Osteocyte (in vitro differentiated cells): ENCODE measurements around the gene CSNK1A1L. TPM values are rescaled to one million over a fixed set of nuclear protein-coding genes. Genes with fewer than 3 reads are reported as not detected.

ENCODE experiments used
- DNase-seq: peaks from one replicate; pipeline ENCODE4 v3.0.0; 2021; ENCODE audit warnings: mixed read lengths; ENCODE audit not compliant: unreplicated experiment; ENCODE audit errors: extremely low spot score
- H3K27ac Mint-ChIP-seq: one replicate; pipeline ENCODE4 v1.8.0; 2021; ENCODE audit warnings: mild to moderate bottlenecking, mixed read lengths; ENCODE audit not compliant: unreplicated experiment
- H3K27me3 Mint-ChIP-seq: one replicate; pipeline ENCODE4 v1.8.0; 2021; ENCODE audit warnings: mixed read lengths; ENCODE audit not compliant: unreplicated experiment
- H3K36me3 Mint-ChIP-seq: one replicate; pipeline ENCODE4 v1.8.0; 2021; ENCODE audit warnings: mixed read lengths; ENCODE audit not compliant: unreplicated experiment
- H3K4me1 Mint-ChIP-seq: one replicate; pipeline ENCODE4 v1.8.0; 2021; ENCODE audit warnings: mixed read lengths; ENCODE audit not compliant: unreplicated experiment
- H3K4me3 Mint-ChIP-seq: one replicate; pipeline ENCODE4 v1.8.0; 2021; ENCODE audit warnings: mild to moderate bottlenecking, moderate library complexity, mixed read lengths; ENCODE audit not compliant: unreplicated experiment
- H3K9me3 Mint-ChIP-seq: one replicate; pipeline ENCODE4 v1.8.0; 2021; ENCODE audit warnings: mixed read lengths; ENCODE audit not compliant: unreplicated experiment
- CTCF ChIP-seq: fragments of 200-600 bp; sonication (generic); IDR thresholded peaks from 2 replicates; pipeline ENCODE4 v1.5.0; 2021; ENCODE audit warnings: antibody characterized with exemption, mild to moderate bottlenecking, moderate library complexity
- total RNA-seq: library from RNA; stranded (reverse); gene quantifications from 2 replicates; pipeline ENCODE4 v1.2.1, GENCODE V29; 2021

CSNK1A1L gene
- total RNA-seq, 1 donor from 2014 or later, result not detected

GRCh38 chr13:37094099-37094498 is 11.4 kb downstream of the CSNK1A1L start:
- no peak overlapping the region for H3K4me3 Mint-ChIP-seq
- no peak for TF ChIP-seq CTCF
- H3K27me3 Mint-ChIP-seq, result no peaks in the 10 kb centered on the region
- no peaks in the 10 kb centered on the region for H3K36me3 Mint-ChIP-seq
- H3K4me1 Mint-ChIP-seq, result no peaks in the 10 kb centered on the region
- no peak for DNase-seq
- H3K9me3 Mint-ChIP-seq, result no peaks in the 10 kb centered on the region
- H3K27ac Mint-ChIP-seq, result no peak overlapping the region

- no peak for DNase-seq
- Mint-ChIP-seq H3K4me1 (no peaks in the 10 kb centered on the region), H3K36me3 (no peaks in the 10 kb centered on the region), H3K27ac (no peak overlapping the region), H3K9me3 (no peaks in the 10 kb centered on the region), H3K4me3 (no peak overlapping the region), H3K27me3 (no peaks in the 10 kb centered on the region)
- no peak for TF ChIP-seq CTCF
These were observed 13.6 kb downstream of the CSNK1A1L start for GRCh38 chr13:37091835-37092234.

GRCh38 chr13:37090912-37091311 is 14.6 kb downstream of the CSNK1A1L start:
- Mint-ChIP-seq H3K27ac (no peak overlapping the region), H3K27me3 (no peaks in the 10 kb centered on the region)

GRCh38 chr13:37089495-37089894 is 16.0 kb downstream of the CSNK1A1L start:
- H3K36me3 Mint-ChIP-seq, result no peaks in the 10 kb centered on the region
- no peak for TF ChIP-seq CTCF
- H3K9me3 Mint-ChIP-seq, result no peaks in the 10 kb centered on the region
- H3K4me1 Mint-ChIP-seq, result no peaks in the 10 kb centered on the region
- H3K27me3 Mint-ChIP-seq, result no peaks in the 10 kb centered on the region
- H3K4me3 Mint-ChIP-seq, result no peak overlapping the region
- no peak for DNase-seq
- no peak overlapping the region for H3K27ac Mint-ChIP-seq

More at GRCh38 chr13:37090912-37091311, 14.6 kb downstream of the CSNK1A1L start:
- Mint-ChIP-seq H3K4me1 (no peaks in the 10 kb centered on the region), H3K9me3 (no peaks in the 10 kb centered on the region), H3K36me3 (no peaks in the 10 kb centered on the region), H3K4me3 (no peak overlapping the region)
- no peak for TF ChIP-seq CTCF
- no peak for DNase-seq

- H3K36me3 Mint-ChIP-seq, result no peaks in the 10 kb centered on the region
- no peak for DNase-seq
- no peaks in the 10 kb centered on the region for H3K9me3 Mint-ChIP-seq
- no peaks in the 10 kb centered on the region for H3K27me3 Mint-ChIP-seq
- H3K4me1 Mint-ChIP-seq, result no peaks in the 10 kb centered on the region
- TF ChIP-seq CTCF, result no peak
- H3K4me3 Mint-ChIP-seq, result no peak overlapping the region
- H3K27ac Mint-ChIP-seq, result no peak overlapping the region
These were observed 18.0 kb downstream of the CSNK1A1L start for GRCh38 chr13:37087486-37087885.
